ENCODE data around the gene LSS. TPM values are rescaled to one million over a fixed set of nuclear protein-coding genes. Genes with fewer than 3 reads are reported as not detected.

The LSS gene
- total RNA-seq, 2 experiments from 2014 or later, result 30.4 TPM

DNA sequence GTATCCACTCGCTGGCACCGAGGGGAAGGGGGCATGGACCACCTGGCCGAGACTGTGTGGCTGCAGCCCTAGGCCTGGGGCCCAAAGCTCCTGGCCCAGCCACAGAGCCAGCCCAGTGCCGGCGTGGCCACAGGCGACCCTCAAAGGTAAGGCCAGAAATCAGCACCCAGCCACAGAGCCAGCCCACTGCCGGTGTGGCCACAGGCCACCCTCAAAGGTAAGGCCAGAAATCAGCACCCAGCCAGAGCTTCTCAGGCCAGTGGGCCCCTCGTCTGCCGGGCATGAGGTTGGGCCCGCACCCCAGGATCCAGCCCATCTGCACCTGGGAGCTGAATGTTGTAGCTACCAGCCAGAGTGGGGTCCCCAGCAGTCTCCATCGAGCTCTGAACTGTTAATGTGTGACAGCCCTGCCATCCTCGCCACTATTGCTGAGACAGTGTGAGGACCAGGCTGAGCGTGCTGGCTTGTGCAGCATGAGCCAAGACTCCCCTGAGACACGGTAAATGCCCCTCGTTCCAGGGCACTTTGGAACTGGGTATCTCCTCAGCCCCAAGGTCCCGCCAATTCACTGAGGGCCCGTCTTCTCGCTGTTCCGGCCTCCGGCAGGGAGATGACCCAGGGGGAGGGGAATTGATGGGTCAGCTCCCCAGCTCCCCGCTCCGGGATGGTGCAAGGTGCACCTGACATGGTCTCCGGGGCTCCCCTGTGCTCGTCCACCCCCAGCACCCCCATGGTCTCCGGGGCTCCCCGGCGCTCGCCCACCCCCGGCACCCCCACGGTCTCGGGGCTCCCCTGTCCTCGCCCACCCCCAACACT, 68.5 kb downstream of the LSS start:
- Mint-ChIP-seq H3K27me3 (no peaks in the 10 kb centered on the region), H3K9me3 (no peaks in the 10 kb centered on the region), H3K4me1 (ENCODE audit: low read depth) (no peaks in the 10 kb centered on the region), H3K4me3 (no peak overlapping the region), H3K27ac (no peak overlapping the region), H3K36me3 (ENCODE audit: low read depth) (no peaks in the 10 kb centered on the region)
- ChIA-PET POLR2A (no interaction called here), CTCF (no interaction called here)
- H3K9me3 ChIP-seq (ENCODE audit: control insufficient read depth in 1 of 2, insufficient read depth in 1 of 2, low read length in 2 of 2), result peaks cover 0 to 12% of the 10 kb centered on the region in 2 experiments
- no peaks in the 10 kb centered on the region for H3K4me1 ChIP-seq (ENCODE audit: insufficient read depth, low read length)
- no peak overlapping the region for H3K27ac ChIP-seq (ENCODE audit: low read depth in 1 of 2, low read length in 2 of 2)
- intact Hi-C loops (cut with DNase I, micrococcal nuclease), result no loop called here
- no peak overlapping the region for H3K4me3 ChIP-seq (ENCODE audit: low read length)
- TF ChIP-seq, protein P1, sequence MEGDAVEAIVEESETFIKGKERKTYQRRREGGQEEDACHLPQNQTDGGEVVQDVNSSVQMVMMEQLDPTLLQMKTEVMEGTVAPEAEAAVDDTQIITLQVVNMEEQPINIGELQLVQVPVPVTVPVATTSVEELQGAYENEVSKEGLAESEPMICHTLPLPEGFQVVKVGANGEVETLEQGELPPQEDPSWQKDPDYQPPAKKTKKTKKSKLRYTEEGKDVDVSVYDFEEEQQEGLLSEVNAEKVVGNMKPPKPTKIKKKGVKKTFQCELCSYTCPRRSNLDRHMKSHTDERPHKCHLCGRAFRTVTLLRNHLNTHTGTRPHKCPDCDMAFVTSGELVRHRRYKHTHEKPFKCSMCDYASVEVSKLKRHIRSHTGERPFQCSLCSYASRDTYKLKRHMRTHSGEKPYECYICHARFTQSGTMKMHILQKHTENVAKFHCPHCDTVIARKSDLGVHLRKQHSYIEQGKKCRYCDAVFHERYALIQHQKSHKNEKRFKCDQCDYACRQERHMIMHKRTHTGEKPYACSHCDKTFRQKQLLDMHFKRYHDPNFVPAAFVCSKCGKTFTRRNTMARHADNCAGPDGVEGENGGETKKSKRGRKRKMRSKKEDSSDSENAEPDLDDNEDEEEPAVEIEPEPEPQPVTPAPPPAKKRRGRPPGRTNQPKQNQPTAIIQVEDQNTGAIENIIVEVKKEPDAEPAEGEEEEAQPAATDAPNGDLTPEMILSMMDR (IDR thresholded peaks at IDR 0.05), result no peak
- DNase-seq, result peak in 2 of 14 experiments; percentile 18 to 23
- H3K36me3 ChIP-seq (ENCODE audit: insufficient read depth, low read length), result no peaks in the 10 kb centered on the region
- no peaks in the 10 kb centered on the region for H3K27me3 ChIP-seq (ENCODE audit: control insufficient read depth in 1 of 2, insufficient read depth in 2 of 2, low read length in 2 of 2)
- no peak for ATAC-seq (ENCODE audit: poor library complexity)

DNA sequence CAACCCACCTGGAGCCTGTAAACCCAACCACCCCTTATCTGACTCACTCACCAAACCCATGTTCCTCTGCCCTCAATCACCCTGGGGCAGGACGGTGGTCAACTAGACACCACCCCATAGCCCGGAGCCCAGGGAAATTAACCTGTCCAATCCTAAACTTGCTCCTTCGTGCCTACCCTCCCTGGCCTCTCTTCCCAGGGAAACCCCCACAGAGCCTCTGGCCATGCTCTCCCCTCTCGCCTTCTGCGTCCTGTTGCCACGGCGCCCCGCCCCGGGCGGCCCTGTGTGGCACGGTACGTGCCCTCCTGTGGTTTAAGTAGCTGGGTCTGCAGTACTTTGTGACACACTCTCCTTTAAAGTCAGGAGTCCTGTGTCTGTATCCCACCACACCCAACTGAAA, 69.2 kb downstream of the LSS start:
- ATAC-seq (ENCODE audit: poor library complexity), result no peak
- Mint-ChIP-seq H3K27ac (no peak overlapping the region), H3K4me3 (no peak overlapping the region), H3K36me3 (ENCODE audit: low read depth) (no peaks in the 10 kb centered on the region), H3K27me3 (no peaks in the 10 kb centered on the region), H3K9me3 (no peaks in the 10 kb centered on the region), H3K4me1 (ENCODE audit: low read depth) (no peaks in the 10 kb centered on the region)
- intact Hi-C loops (cut with DNase I, micrococcal nuclease), result no loop called here
- no peaks in the 10 kb centered on the region for H3K36me3 ChIP-seq (ENCODE audit: insufficient read depth, low read length)
- H3K4me3 ChIP-seq (ENCODE audit: low read length), result no peak overlapping the region
- CTCF ChIA-PET, result no interaction called here
- H3K4me1 ChIP-seq (ENCODE audit: insufficient read depth, low read length), result no peaks in the 10 kb centered on the region
- peaks cover 0 to 12% of the 10 kb centered on the region in 2 experiments for H3K9me3 ChIP-seq (ENCODE audit: control insufficient read depth in 1 of 2, insufficient read depth in 1 of 2, low read length in 2 of 2)
- POLR2A ChIA-PET, result no interaction called here
- H3K27ac ChIP-seq (ENCODE audit: low read depth in 1 of 2, low read length in 2 of 2), result no peak overlapping the region
- no peaks in the 10 kb centered on the region for H3K27me3 ChIP-seq (ENCODE audit: control insufficient read depth in 1 of 2, insufficient read depth in 2 of 2, low read length in 2 of 2)
- TF ChIP-seq, protein P1 (IDR thresholded peaks at IDR 0.05), result no peak
- peak in 2 of 14 experiments; percentile 11 to 21 for DNase-seq

DNA sequence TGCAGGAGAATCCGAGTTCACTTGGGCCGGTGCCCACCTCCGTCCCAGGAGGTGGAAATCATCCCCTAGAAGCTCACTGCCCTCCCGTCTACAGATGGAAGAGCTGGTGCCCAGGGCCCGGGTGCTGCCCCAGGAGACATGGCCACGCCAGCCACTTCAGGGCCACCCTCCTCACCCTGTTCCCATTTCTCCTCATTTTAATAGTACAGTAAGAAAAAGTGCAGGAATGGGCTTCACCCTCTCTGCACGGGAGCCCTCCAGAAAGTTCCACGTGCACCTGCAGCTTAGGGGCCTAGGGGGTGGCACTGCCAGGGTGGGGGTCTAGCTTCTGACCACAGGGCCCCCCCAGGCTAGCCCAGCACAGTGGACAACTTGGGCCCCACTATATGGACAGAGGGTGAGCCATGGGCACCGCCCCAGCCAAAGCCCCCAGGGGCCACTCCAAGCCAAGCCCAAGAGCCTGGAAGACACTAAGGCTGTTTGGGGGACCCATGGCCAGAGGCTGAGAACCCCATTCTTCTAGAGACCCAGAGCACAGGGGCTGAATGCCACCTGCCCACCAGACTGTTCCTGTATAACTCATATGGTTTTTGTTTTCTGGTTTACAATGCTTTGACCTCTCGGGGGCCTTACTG, 69.8 kb downstream of the LSS start:
- H3K27ac Mint-ChIP-seq, result no peak overlapping the region
- CTCF ChIA-PET, result no interaction called here
- H3K27me3 Mint-ChIP-seq, result no peaks in the 10 kb centered on the region
- POLR2A ChIA-PET, result no interaction called here
- no peaks in the 10 kb centered on the region for H3K4me1 Mint-ChIP-seq (ENCODE audit: low read depth)
- H3K4me3 Mint-ChIP-seq, result no peak overlapping the region
- H3K36me3 Mint-ChIP-seq (ENCODE audit: low read depth), result no peaks in the 10 kb centered on the region
- H3K27ac ChIP-seq (ENCODE audit: low read depth in 1 of 2, low read length in 2 of 2), result no peak overlapping the region
- no peaks in the 10 kb centered on the region for H3K9me3 Mint-ChIP-seq
- H3K4me3 ChIP-seq (ENCODE audit: low read length), result no peak overlapping the region
- peaks cover 0 to 12% of the 10 kb centered on the region in 2 experiments for H3K9me3 ChIP-seq (ENCODE audit: control insufficient read depth in 1 of 2, insufficient read depth in 1 of 2, low read length in 2 of 2)
- H3K27me3 ChIP-seq (ENCODE audit: control insufficient read depth in 1 of 2, insufficient read depth in 2 of 2, low read length in 2 of 2), result no peaks in the 10 kb centered on the region
- intact Hi-C loops (cut with DNase I, micrococcal nuclease), result no loop called here
- H3K36me3 ChIP-seq (ENCODE audit: insufficient read depth, low read length), result no peaks in the 10 kb centered on the region
- ATAC-seq (ENCODE audit: poor library complexity) (no peak), DNase-seq (peak in 2 of 14 experiments; percentile 2 to 16)
- TF ChIP-seq, protein P1 (IDR thresholded peaks at IDR 0.05), result no peak
- H3K4me1 ChIP-seq (ENCODE audit: insufficient read depth, low read length), result no peaks in the 10 kb centered on the region
